IMR-90 (cell line): ENCODE measurements around the gene VAC14.

Experiments
- FOS ChIP-seq: fragments of 150-350 bp; IDR thresholded peaks from 2 replicates; pipeline ENCODE4 v1.6.1; 2016; ENCODE audit warnings: low read depth, low read length
- POLR2A ChIP-seq: IDR thresholded peaks from 2 replicates; pipeline ENCODE4 v1.6.1; 2012; ENCODE audit warnings: mild to moderate bottlenecking, low read depth, low read length
- RFX5 ChIP-seq: IDR thresholded peaks from 2 replicates; pipeline ENCODE4 v1.8.0; 2012; ENCODE audit warnings: low read depth, mild to moderate bottlenecking, low read length, moderate library complexity

DNA sequence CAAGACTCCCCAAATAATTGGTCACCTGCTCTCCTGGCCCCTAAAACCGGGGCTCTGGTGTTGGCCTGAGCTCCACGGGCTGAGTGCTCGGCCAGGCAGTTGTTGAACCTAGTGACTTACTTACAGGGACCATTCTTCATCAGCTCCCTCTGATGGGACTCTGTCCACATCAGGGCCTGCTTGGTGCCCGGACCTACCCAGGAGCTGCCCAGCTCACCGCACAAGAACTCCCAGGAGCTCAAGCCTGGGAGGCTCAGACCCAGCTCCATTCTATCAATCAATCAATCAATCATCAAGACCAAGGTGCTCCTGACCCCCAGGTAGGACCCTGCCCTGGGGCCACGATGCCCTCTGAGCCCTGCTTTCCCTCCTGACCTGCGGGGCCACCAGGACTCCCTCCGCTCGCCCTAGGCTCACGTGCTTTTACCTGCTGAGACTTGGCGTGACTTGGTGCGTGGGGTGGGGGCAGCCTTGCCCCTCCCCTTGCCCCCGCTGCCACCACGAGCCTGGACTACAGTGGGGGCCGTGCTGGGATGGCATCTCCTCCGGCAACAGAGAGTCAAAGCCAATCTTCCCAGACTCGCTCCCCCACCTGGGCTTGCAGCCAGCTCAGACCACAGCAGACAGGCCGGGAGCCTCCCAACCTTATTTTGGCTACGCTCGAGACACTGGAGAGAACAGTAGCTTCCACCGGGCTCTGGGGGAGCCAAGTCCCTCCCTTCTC lies 138.9 kb downstream of the VAC14 start:
- TF ChIP-seq POLR2A (no peak), RFX5 (no peak), FOS (no peak)
